ENCODE results near the gene KRTAP10-3.

Gene KRTAP10-3

GRCh38 chr21:44547656-44548331, 10.8 kb downstream of the KRTAP10-3 start:
- DNase-seq (ENCODE audit: low spot score), result no peak

- no peak for DNase-seq (ENCODE audit: low spot score)
These were observed 14.0 kb downstream of the KRTAP10-3 start for GRCh38 chr21:44544566-44544965.

- no peak for DNase-seq (ENCODE audit: low spot score)
These were observed 15.9 kb downstream of the KRTAP10-3 start for GRCh38 chr21:44542716-44543115.

- DNase-seq (ENCODE audit: low spot score), result no peak
These were observed 17.8 kb downstream of the KRTAP10-3 start for GRCh38 chr21:44540741-44541288.

- DNase-seq (ENCODE audit: low spot score), result no peak
These were observed 18.5 kb downstream of the KRTAP10-3 start, which contains the start of gene KRTAP10-1 for GRCh38 chr21:44539991-44540666. KRTAP10-1 (minus strand) TSS chr21:44540195; CDS start chr21:44540150, 45 bp downstream.

GRCh38 chr21:44539046-44539445, 19.5 kb downstream of the KRTAP10-3 start:
- DNase-seq (ENCODE audit: low spot score), result no peak

GRCh38 chr21:44537930-44538911, 20.4 kb downstream of the KRTAP10-3 start:
- DNase-seq (ENCODE audit: low spot score), result no peak

GRCh38 chr21:44535963-44536362, 22.6 kb downstream of the KRTAP10-3 start:
- no peak for DNase-seq (ENCODE audit: low spot score)

- DNase-seq (ENCODE audit: low spot score), result no peak
These were observed 23.9 kb downstream of the KRTAP10-3 start for GRCh38 chr21:44534688-44535087.

GRCh38 chr21:44533891-44534627, 24.5 kb downstream of the KRTAP10-3 start:
- no peak for DNase-seq (ENCODE audit: low spot score)

GRCh38 chr21:44533121-44533890, 25.3 kb downstream of the KRTAP10-3 start:
- no peak for DNase-seq (ENCODE audit: low spot score)

GRCh38 chr21:44532712-44533111, 25.9 kb downstream of the KRTAP10-3 start:
- DNase-seq (ENCODE audit: low spot score), result no peak

- DNase-seq (ENCODE audit: low spot score), result no peak
These were observed 26.7 kb downstream of the KRTAP10-3 start for GRCh38 chr21:44531606-44532564.

GRCh38 chr21:44530903-44531605, 27.5 kb downstream of the KRTAP10-3 start:
- DNase-seq (ENCODE audit: low spot score), result no peak

GRCh38 chr21:44530221-44530902, 28.2 kb downstream of the KRTAP10-3 start:
- DNase-seq (ENCODE audit: low spot score), result no peak

- no peak for DNase-seq (ENCODE audit: low spot score)
These were observed 29.0 kb downstream of the KRTAP10-3 start for GRCh38 chr21:44529503-44530125.

GRCh38 chr21:44529011-44529421, 29.6 kb downstream of the KRTAP10-3 start:
- DNase-seq (ENCODE audit: low spot score), result no peak

- no peak for DNase-seq (ENCODE audit: low spot score)
These were observed 30.0 kb downstream of the KRTAP10-3 start for GRCh38 chr21:44528634-44528995.
